Mucosa of descending colon (tissue), 3 donors: ENCODE measurements around the gene DNAJC13. TPM values are rescaled to one million over a fixed set of nuclear protein-coding genes. Genes with fewer than 3 reads are reported as not detected.
"Not testable (repeated sequence)": the region's sequence is repeated elsewhere in the genome, so short reads cannot be mapped to it uniquely, and the experiment has no call there.

Experiments
- ATAC-seq: fragments of 200-7000 bp; cut with Tn5 transposase; one replicate; pipeline ENCODE4 v1.9.1; 2020; ENCODE audit warnings: mild to moderate bottlenecking, moderate library complexity
- DNase-seq, 3 donors: peaks; one replicate each; pipeline ENCODE4 v3.0.0-alpha.2; 2020
- H3K36me3 ChIP-seq: fragments of 200-600 bp; one replicate; pipeline ENCODE4 v1.8.0; 2021; ENCODE audit warnings: low read depth, mild to moderate bottlenecking
- H3K4me1 ChIP-seq: fragments of 200-600 bp; one replicate; pipeline ENCODE4 v1.8.0; 2021; ENCODE audit warnings: low read depth, mild to moderate bottlenecking
- H3K4me3 ChIP-seq: fragments of 200-600 bp; one replicate; pipeline ENCODE4 v1.8.0; 2021; ENCODE audit warnings: mild to moderate bottlenecking
- H3K9me3 ChIP-seq: fragments of 200-600 bp; one replicate; pipeline ENCODE4 v1.8.0; 2021; ENCODE audit warnings: mild to moderate bottlenecking
- CTCF ChIP-seq: fragments of 200-600 bp; IDR thresholded peaks from one replicate; pipeline ENCODE4 v1.8.0; 2022; ENCODE audit warnings: antibody characterized with exemption, mild to moderate bottlenecking
- intact Hi-C, 2 donors: fragments of 100-400 bp; cut with DNase I in 1 of 2; cut with micrococcal nuclease in 1 of 2; formaldehyde crosslinking; loops; one replicate each; pipeline versions ENCODE4 v1.11.0 to v1.11.1; 2022; cut with DNase I, micrococcal nuclease
- total RNA-seq, 3 donors: library from RNA; stranded (reverse); fragmentation: NEBNext Ultra II Directional in 2 of 3; extraction: Animal tissue kit (Norgen Biotek cat#: 25700) in 2 of 3; gene quantifications; one replicate each; pipeline versions ENCODE4 v1.2.1 to v1.2.4, GENCODE V29; 2021 to 2023
- donor health status: DM: no; HTN: no; CAD: no; lungs with moderate emphysema.
- donor health status: DM: no; HTN: no; CAD: no.
- donor health status: DM: no; HTN: yes; CAD: no.

Gene DNAJC13
- total RNA-seq, 3 donors from 2014 or later = 47.6 to 62.0 (median 60.4) TPM

- no peaks in the 10 kb centered on the region for H3K9me3 ChIP-seq
- H3K4me3 ChIP-seq = no peak overlapping the region
- DNase-seq = no peak
- H3K36me3 ChIP-seq = no peaks in the 10 kb centered on the region
- intact Hi-C loops = no loop called here
- H3K4me1 ChIP-seq = no peaks in the 10 kb centered on the region
- no peak for TF ChIP-seq CTCF
- ATAC-seq = no peak
These were observed 38.5 kb upstream of the DNAJC13 start for GRCh38 chr3:132378846-132379245.

- DNase-seq (no peak), ATAC-seq (no peak)
- intact Hi-C loops = no loop called here
- H3K9me3 ChIP-seq = no peaks in the 10 kb centered on the region
- no peaks in the 10 kb centered on the region for H3K4me1 ChIP-seq
- no peak overlapping the region for H3K4me3 ChIP-seq
- no peak for TF ChIP-seq CTCF
- no peaks in the 10 kb centered on the region for H3K36me3 ChIP-seq
These were observed 36.4 kb upstream of the DNAJC13 start for GRCh38 chr3:132380920-132381319.

GRCh38 chr3:132381348-132381944 is 35.9 kb upstream of the DNAJC13 start:
- H3K9me3 ChIP-seq = no peaks in the 10 kb centered on the region
- no peaks in the 10 kb centered on the region for H3K4me1 ChIP-seq
- TF ChIP-seq CTCF = no peak
- intact Hi-C loops = no loop called here
- no peak for ATAC-seq
- H3K4me3 ChIP-seq = no peak overlapping the region
- no peak for DNase-seq
- H3K36me3 ChIP-seq = no peaks in the 10 kb centered on the region

- DNase-seq (no peak), ATAC-seq (no peak)
- no peak overlapping the region for H3K4me3 ChIP-seq
- TF ChIP-seq CTCF = no peak
- intact Hi-C loops = no loop called here
- no peaks in the 10 kb centered on the region for H3K4me1 ChIP-seq
- H3K9me3 ChIP-seq = no peaks in the 10 kb centered on the region
- H3K36me3 ChIP-seq = no peaks in the 10 kb centered on the region
These were observed 35.0 kb upstream of the DNAJC13 start for GRCh38 chr3:132382267-132382666.

- Histone ChIP-seq H3K4me1 (no peaks in the 10 kb centered on the region), H3K9me3 (no peaks in the 10 kb centered on the region), H3K36me3 (no peaks in the 10 kb centered on the region), H3K4me3 (no peak overlapping the region)
- no peak for DNase-seq
- ATAC-seq = no peak
- intact Hi-C loops = no loop called here
- no peak for TF ChIP-seq CTCF
These were observed 34.6 kb upstream of the DNAJC13 start for GRCh38 chr3:132382688-132383194.

- intact Hi-C loops = no loop called here
These were observed 31.0 kb upstream of the DNAJC13 start for GRCh38 chr3:132386259-132386658.

GRCh38 chr3:132392675-132393074 is 24.6 kb upstream of the DNAJC13 start:
- H3K36me3 ChIP-seq, intact Hi-C loops, DNase-seq, H3K4me1 ChIP-seq, ATAC-seq, H3K4me3 ChIP-seq, H3K9me3 ChIP-seq: not testable (repeated sequence)

More at GRCh38 chr3:132386259-132386658, 31.0 kb upstream of the DNAJC13 start:
- Histone ChIP-seq H3K4me1 (no peaks in the 10 kb centered on the region), H3K36me3 (no peaks in the 10 kb centered on the region), H3K4me3 (no peak overlapping the region), H3K9me3 (no peaks in the 10 kb centered on the region)
- no peak for DNase-seq
- no peak for ATAC-seq
- no peak for TF ChIP-seq CTCF
